ENCODE measurements around the gene PRR7. TPM values are rescaled to one million over a fixed set of nuclear protein-coding genes. Genes with fewer than 3 reads are reported as not detected.

The PRR7 gene
- total and polyA plus RNA-seq, 2 experiments from 2014 or later, result 27.1 to 29.0 TPM

DNA sequence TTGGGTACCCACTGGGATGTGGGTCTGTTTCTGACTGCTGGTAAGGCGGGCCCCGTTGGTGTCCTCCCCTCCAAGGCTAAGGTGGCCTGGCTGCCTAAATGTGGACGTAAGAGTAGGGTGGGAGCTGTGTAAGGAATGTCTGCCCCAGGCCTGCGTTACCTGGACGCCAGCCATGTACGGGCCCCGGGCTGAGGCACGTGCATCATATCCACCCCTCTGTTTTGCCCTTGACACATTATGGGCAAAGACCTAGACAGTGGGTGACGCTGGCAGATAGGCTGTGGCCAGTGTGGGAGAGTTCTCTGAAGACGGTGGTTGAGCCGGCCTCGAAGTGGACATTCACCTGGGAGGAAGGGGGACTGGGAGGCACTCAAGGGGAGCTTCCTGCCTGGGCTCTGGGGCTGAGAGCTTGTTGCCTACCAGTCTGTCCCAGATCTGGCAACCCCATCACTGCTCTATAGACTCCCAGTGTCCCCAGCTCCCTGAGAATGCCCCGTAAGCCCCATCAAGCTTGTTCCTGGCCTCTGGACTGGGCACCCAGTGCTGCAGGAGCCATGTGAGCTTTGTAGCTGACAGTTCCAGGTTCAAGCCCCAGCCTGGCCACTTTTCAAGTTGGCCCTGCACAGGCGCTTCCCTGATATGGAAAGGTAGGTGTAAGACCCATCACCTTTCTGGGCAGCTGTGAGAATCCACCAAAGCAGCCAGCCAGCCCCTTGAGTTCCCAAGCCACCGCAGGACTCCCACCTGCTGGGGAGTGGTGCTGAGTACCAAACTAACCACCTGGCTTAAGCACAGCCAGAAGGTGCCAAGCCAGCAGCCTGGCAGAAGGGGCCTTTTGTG, 3.2 kb upstream of the PRR7 start:
- no peak for DNase-seq (ENCODE audit: low read depth in 1 of 2, low spot score in 1 of 2)
- no peak overlapping the region for H3K4me3 ChIP-seq
- TF ChIP-seq, protein P1, sequence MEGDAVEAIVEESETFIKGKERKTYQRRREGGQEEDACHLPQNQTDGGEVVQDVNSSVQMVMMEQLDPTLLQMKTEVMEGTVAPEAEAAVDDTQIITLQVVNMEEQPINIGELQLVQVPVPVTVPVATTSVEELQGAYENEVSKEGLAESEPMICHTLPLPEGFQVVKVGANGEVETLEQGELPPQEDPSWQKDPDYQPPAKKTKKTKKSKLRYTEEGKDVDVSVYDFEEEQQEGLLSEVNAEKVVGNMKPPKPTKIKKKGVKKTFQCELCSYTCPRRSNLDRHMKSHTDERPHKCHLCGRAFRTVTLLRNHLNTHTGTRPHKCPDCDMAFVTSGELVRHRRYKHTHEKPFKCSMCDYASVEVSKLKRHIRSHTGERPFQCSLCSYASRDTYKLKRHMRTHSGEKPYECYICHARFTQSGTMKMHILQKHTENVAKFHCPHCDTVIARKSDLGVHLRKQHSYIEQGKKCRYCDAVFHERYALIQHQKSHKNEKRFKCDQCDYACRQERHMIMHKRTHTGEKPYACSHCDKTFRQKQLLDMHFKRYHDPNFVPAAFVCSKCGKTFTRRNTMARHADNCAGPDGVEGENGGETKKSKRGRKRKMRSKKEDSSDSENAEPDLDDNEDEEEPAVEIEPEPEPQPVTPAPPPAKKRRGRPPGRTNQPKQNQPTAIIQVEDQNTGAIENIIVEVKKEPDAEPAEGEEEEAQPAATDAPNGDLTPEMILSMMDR (IDR thresholded peaks at IDR 0.05; ENCODE audit: low read depth, low read length), result no peak
- H3K27me3 ChIP-seq, result no peaks in the 10 kb centered on the region
- no peaks in the 10 kb centered on the region for H3K9me3 ChIP-seq (ENCODE audit: low read depth)
- H3K27ac ChIP-seq, result no peak overlapping the region
- peaks cover 9% of the 10 kb centered on the region for H3K4me1 ChIP-seq (ENCODE audit: low read depth)
- no peaks in the 10 kb centered on the region for H3K36me3 ChIP-seq

DNA sequence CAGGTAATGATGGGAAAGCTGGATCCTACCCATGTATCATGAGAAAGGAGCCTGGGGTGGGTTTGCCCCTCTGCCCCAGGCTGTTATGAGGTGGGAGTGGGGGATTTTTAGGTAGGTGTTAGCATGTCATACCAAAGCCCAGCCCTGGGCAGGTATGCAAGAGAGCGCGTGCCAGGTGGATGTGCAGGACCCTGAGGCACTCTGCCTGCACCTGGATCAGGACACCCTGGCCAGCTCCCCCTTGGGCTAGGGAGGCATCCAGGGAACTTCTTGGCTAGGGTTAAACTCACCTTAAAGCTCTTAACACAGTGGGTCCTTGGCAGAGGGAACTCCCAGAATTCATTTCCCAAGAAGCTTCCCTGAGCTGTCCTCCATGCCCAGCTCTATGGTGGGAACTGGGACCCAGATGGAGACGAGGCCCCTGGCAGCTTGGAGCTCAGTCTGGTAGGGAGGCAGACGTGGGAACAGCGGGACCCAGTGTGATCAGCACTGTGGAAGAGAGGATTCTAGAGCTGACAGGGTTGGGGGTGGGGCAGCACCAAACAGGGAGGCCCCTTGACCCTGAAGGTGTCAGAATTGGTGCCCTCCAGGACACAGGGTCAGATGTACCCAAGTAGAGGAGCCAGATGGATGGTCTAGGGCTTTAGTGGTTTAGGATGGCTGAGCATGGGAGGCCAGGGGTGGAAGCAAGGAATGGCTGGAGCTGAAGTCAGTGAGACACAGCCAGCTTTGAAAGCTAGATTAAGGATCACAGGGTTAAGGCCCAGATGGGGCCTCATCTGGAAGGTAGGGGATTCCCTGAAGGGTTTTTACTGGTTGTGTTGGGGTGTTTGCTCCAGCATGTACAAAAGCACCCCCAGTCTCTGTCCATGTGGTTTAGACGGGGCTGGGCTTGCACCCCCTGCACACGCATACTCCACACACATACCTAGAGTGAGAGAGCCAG, 2.2 kb upstream of the PRR7 start:
- DNase-seq (ENCODE audit: low read depth in 1 of 2, low spot score in 1 of 2), result no peak
- H3K27me3 ChIP-seq, result no peaks in the 10 kb centered on the region
- H3K4me1 ChIP-seq (ENCODE audit: low read depth), result peaks cover 9% of the 10 kb centered on the region
- H3K4me3 ChIP-seq, result no peak overlapping the region
- no peaks in the 10 kb centered on the region for H3K9me3 ChIP-seq (ENCODE audit: low read depth)
- H3K36me3 ChIP-seq, result no peaks in the 10 kb centered on the region
- no peak overlapping the region for H3K27ac ChIP-seq
- TF ChIP-seq, protein P1 (IDR thresholded peaks at IDR 0.05; ENCODE audit: low read depth, low read length), result no peak

DNA sequence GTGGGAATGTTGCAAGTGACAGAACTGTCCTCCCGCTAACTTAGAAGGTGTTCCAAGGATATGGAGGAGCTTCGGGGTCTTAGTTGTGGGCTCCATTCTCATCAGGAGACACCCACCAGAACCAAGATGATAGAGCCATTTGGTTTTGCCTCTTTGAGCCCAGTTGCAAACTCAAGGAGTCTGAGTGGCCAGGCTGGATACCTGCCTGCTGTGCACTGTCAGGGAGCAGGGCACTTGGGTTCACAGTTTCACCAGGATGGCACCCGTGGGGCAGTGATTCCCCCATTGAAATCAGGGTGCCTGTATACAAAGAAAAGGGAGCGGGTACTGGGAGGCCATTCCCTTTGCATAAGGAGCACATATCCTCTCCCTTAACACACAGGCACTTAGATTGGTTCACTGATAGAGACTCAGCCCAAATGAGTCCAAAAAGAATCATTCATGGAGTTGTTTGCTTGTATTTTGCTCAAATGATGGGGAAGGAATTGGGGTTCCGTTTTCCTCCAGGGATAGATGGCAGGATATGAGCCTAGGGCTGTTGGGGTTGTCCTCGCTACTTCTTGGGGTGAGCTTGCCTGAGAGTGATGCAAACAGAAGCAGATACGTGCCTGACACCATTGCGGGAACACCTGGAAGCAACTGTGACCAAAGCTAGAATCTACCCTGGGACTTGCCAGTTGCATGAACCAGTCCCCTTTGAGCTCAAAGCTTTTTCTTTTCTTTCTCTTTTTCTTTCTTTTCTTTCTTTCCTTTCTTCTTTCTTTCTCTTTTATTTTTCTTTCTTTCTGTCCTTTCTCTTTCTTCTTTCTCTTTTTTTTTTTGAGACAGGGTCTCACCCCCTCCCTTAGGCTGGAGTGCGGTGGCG, 1.3 kb upstream of the PRR7 start:
- no peak overlapping the region for H3K4me3 ChIP-seq

DNA sequence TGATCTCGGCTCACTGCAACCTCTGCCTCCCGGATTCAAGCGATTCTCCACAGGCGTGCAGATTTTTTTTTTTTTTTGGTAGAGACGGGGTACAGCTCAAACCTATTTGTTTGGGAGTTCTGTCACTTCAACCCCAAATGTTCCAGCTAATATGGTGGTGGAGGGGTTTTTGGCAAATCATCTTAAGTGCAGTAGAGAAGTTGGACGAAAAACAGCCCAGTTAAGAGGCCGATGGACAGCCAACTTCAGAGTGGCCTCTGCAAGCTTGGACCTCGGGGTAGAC, 756 bp upstream of the PRR7 start:
- Histone ChIP-seq H3K36me3 (no peaks in the 10 kb centered on the region), H3K27ac (no peak overlapping the region), H3K4me1 (ENCODE audit: low read depth) (peaks cover 9% of the 10 kb centered on the region), H3K27me3 (no peaks in the 10 kb centered on the region), H3K9me3 (ENCODE audit: low read depth) (no peaks in the 10 kb centered on the region), H3K4me3 (peak overlapping the region; percentile 58)
- no peak for DNase-seq (ENCODE audit: low read depth in 1 of 2, low spot score in 1 of 2)
- TF ChIP-seq, protein P1 (IDR thresholded peaks at IDR 0.05; ENCODE audit: low read depth, low read length), result no peak

More for the DNA sequence above, 1.3 kb upstream of the PRR7 start:
- H3K4me1 ChIP-seq (ENCODE audit: low read depth), result peaks cover 9% of the 10 kb centered on the region
- no peaks in the 10 kb centered on the region for H3K27me3 ChIP-seq
- H3K36me3 ChIP-seq, result no peaks in the 10 kb centered on the region
- no peak overlapping the region for H3K27ac ChIP-seq
- no peaks in the 10 kb centered on the region for H3K9me3 ChIP-seq (ENCODE audit: low read depth)
- DNase-seq (ENCODE audit: low read depth in 1 of 2, low spot score in 1 of 2), result no peak
- TF ChIP-seq, protein P1 (IDR thresholded peaks at IDR 0.05; ENCODE audit: low read depth, low read length), result no peak

DNA sequence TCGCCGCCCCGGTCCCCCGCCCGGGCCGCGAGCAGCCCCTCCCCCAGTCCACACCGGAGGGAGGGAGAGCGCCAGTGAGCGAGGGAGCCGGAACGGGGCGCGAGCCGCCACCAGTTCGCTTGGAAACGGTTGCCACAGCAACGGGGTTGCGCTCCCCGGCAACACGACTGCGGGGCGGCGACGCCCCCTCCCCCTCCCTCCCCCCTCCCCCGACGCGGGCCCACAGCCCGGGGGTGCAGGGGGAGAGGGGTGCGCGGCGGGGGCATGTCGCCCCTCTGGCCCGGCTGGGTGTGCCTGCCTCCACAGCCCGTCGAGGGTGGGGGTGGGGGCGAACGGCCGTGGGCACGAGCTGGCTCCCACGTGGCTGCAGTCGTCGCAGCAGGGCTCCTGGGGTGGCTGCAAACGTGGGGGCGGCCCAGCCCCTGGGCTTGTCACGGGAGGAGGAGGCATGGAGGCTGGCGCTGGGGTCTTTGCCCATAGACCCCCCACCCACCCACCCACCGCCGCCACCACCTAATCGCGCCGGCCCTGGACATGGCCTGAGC, 524 bp downstream of the PRR7 start:
- Histone ChIP-seq H3K9me3 (ENCODE audit: low read depth) (no peaks in the 10 kb centered on the region), H3K4me1 (ENCODE audit: low read depth) (peaks cover 9% of the 10 kb centered on the region), H3K27ac (no peak overlapping the region), H3K36me3 (no peaks in the 10 kb centered on the region), H3K27me3 (no peaks in the 10 kb centered on the region), H3K4me3 (peak overlapping the region; percentile 58)
- peak; percentile 49 to 71 for DNase-seq (ENCODE audit: low read depth in 1 of 2, low spot score in 1 of 2)
- TF ChIP-seq, protein P1 (IDR thresholded peaks at IDR 0.05; ENCODE audit: low read depth, low read length), result no peak

Measured in cardiac muscle cell (in vitro differentiated cells and primary cell).